GM18511 (cell line): ENCODE measurements around the gene ARHGAP35.
"Not testable (repeated sequence)": the region's sequence is repeated elsewhere in the genome, so short reads cannot be mapped to it uniquely, and the experiment has no call there.

ENCODE experiments used
- ATAC-seq: cut with Tn5 transposase; IDR thresholded peaks from one replicate; pipeline ENCODE4 v1.9.1; 2021; ENCODE audit warnings: mild to moderate bottlenecking, moderate library complexity; ENCODE audit not compliant: unreplicated experiment

ARHGAP35 gene

GRCh38 chr19:46842791-46843190, 18.0 kb upstream of the ARHGAP35 start:
- no peak for ATAC-seq

- ATAC-seq = no peak
Measured at GRCh38 chr19:46844067-46844489, 16.7 kb upstream of the ARHGAP35 start.

- no peak for ATAC-seq
Measured at GRCh38 chr19:46845959-46846459, 14.8 kb upstream of the ARHGAP35 start.

- ATAC-seq = no peak
Measured at GRCh38 chr19:46847528-46847927, 13.3 kb upstream of the ARHGAP35 start.

GRCh38 chr19:46848389-46848788, 12.4 kb upstream of the ARHGAP35 start:
- ATAC-seq = no peak

- ATAC-seq = no peak
Measured at GRCh38 chr19:46849610-46850009, 11.2 kb upstream of the ARHGAP35 start.

GRCh38 chr19:46850228-46851203, 10.3 kb upstream of the ARHGAP35 start, which contains the start of gene AP2S1:
AP2S1 (minus strand) TSS chr19:46850846; CDS start chr19:46850766, 80 bp downstream.
- peak; percentile 89 for ATAC-seq

GRCh38 chr19:46852830-46853229, 8.0 kb upstream of the ARHGAP35 start:
- no peak for ATAC-seq

GRCh38 chr19:46854698-46855097, 6.1 kb upstream of the ARHGAP35 start:
- not testable (repeated sequence) for ATAC-seq

- peak; percentile 47 for ATAC-seq
Measured at GRCh38 chr19:46856062-46857022, 4.5 kb upstream of the ARHGAP35 start.

- peak; percentile 3 for ATAC-seq
Measured at GRCh38 chr19:46859637-46860124, 1.1 kb upstream of the ARHGAP35 start.

GRCh38 chr19:46860125-46860845, 512 bp upstream of the ARHGAP35 start:
- peak; percentile 70 for ATAC-seq

- ATAC-seq = no peak
Measured at GRCh38 chr19:46861691-46862502, 1.1 kb downstream of the ARHGAP35 start.

- ATAC-seq = no peak
Measured at GRCh38 chr19:46862503-46862834, 1.7 kb downstream of the ARHGAP35 start.

GRCh38 chr19:46862974-46863632, 2.3 kb downstream of the ARHGAP35 start:
- no peak for ATAC-seq

- ATAC-seq = no peak
Measured at GRCh38 chr19:46863818-46864629, 3.2 kb downstream of the ARHGAP35 start.

- ATAC-seq = no peak
Measured at GRCh38 chr19:46866407-46867136, 5.8 kb downstream of the ARHGAP35 start.
